Keratinocyte (primary cell): Measurements from ENCODE around the gene CNKSR3. TPM values are rescaled to one million over a fixed set of nuclear protein-coding genes. Genes with fewer than 3 reads are reported as not detected.
"Not testable (repeated sequence)": the region's sequence is repeated elsewhere in the genome, so short reads cannot be mapped to it uniquely, and the experiment has no call there.

Experiments
- DNase-seq: peaks from one replicate; pipeline ENCODE4 v3.0.0-alpha.2; 2011; ENCODE audit warnings: low read depth, missing footprints, low spot score
- FAIRE-seq: peaks from 2 replicates; lab custom pipeline; 2011; peaks lifted over from hg19 to GRCh38; lab: Jason Lieb, UNC
- H2AFZ ChIP-seq: 2 replicates; pipeline ENCODE4 v1.6.0; 2012; ENCODE audit warnings: low read length, control low read depth, inconsistent platforms; ENCODE audit not compliant: control insufficient read depth
- H3K27ac ChIP-seq: 2 replicates; pipeline ENCODE4 v1.5.1; 2011; ENCODE audit warnings: low read length; ENCODE audit not compliant: control insufficient read depth, insufficient read depth
- H3K27me3 ChIP-seq: 3 replicates; pipeline ENCODE4 v1.6.0; 2011; ENCODE audit warnings: low read length; ENCODE audit not compliant: control insufficient read depth, insufficient read depth; ENCODE audit errors: extremely low read depth
- H3K36me3 ChIP-seq, 2 experiments: 2 replicates in 1 of 2; 3 replicates in 1 of 2; pipeline ENCODE4 v1.5.1; 2011; ENCODE audit warnings: low read length in 2 of 2, mild to moderate bottlenecking in 1 of 2; ENCODE audit not compliant: control insufficient read depth in 2 of 2, insufficient read depth in 2 of 2; ENCODE audit errors: extremely low read depth in 1 of 2
- H3K4me1 ChIP-seq: 3 replicates; pipeline ENCODE4 v1.5.1; 2011; ENCODE audit warnings: low read length; ENCODE audit not compliant: control insufficient read depth, insufficient read depth; ENCODE audit errors: extremely low read depth
- H3K4me2 ChIP-seq: 3 replicates; pipeline ENCODE4 v1.6.0; 2011; ENCODE audit warnings: low read depth, low read length; ENCODE audit not compliant: control insufficient read depth, insufficient read depth; ENCODE audit errors: extremely low read depth
- H3K4me3 ChIP-seq, 3 experiments: fragments of 200-600 bp in 1 of 3; sonication (generic) in 1 of 3; 2 replicates in 2 of 3; 3 replicates in 1 of 3; pipeline ENCODE4 v1.5.1; 2011 to 2016; ENCODE audit warnings: low read length in 3 of 3, mild to moderate bottlenecking in 3 of 3, control low read depth in 2 of 3, inconsistent platforms in 1 of 3, low read depth in 1 of 3, mixed read lengths in 1 of 3, mixed run types in 1 of 3, moderate library complexity in 1 of 3; ENCODE audit not compliant: control insufficient read depth in 2 of 3, insufficient read depth in 2 of 3; ENCODE audit errors: extremely low read depth in 1 of 3
- H3K79me2 ChIP-seq: 2 replicates; pipeline ENCODE4 v1.6.0; 2012; ENCODE audit warnings: low read length; ENCODE audit not compliant: control insufficient read depth, insufficient read depth
- H3K9ac ChIP-seq: 3 replicates; pipeline ENCODE4 v1.6.0; 2011; ENCODE audit warnings: low read length; ENCODE audit not compliant: control insufficient read depth, insufficient read depth; ENCODE audit errors: extremely low read depth
- H3K9me1 ChIP-seq: 3 replicates; pipeline ENCODE4 v1.6.0; 2011; ENCODE audit warnings: low read length; ENCODE audit not compliant: control insufficient read depth, insufficient read depth; ENCODE audit errors: extremely low read depth
- H3K9me3 ChIP-seq: 2 replicates; pipeline ENCODE4 v1.5.1; 2012; ENCODE audit warnings: low read depth, low read length; ENCODE audit not compliant: control insufficient read depth
- H4K20me1 ChIP-seq: 3 replicates; pipeline ENCODE4 v1.6.0; 2011; ENCODE audit warnings: low read length; ENCODE audit not compliant: control insufficient read depth, insufficient read depth; ENCODE audit errors: extremely low read depth
- EZH2 ChIP-seq: IDR thresholded peaks from one replicate; pipeline ENCODE4 v1.6.1; 2012; ENCODE audit warnings: inconsistent platforms, mild to moderate bottlenecking, low read length, moderate library complexity
- dilution Hi-C: fragments of 300-500 bp; cut with MboI; formaldehyde crosslinking; loops from one replicate; pipeline ENCODE4 v1.7.0; 2020; ENCODE audit warnings: low sequenced_read_pairs; ENCODE audit not compliant: extremely low pct_ligation_motif_present
- polyA plus RNA-seq, 5 experiments: library from polyadenylated mRNA; depleted of rRNA in 3 of 5; stranded (reverse) in 3 of 5; stranded (forward) in 1 of 5; unstranded in 1 of 5; fragments of >200 nt; gene quantifications; 1 replicate in 1 of 5; 2 replicates in 3 of 5; 3 replicates in 1 of 5; pipeline versions ENCODE4 v1.2.1 to v1.2.3, GENCODE V29; 2011 to 2012; ENCODE audit warnings: missing spikeins in 2 of 5, low read depth in 1 of 5, low replicate concordance in 1 of 5
- TF ChIP-seq, protein P1 (sequence below), 3 experiments: IDR thresholded peaks in 1 of 3; conservative IDR thresholded peaks in 1 of 3; optimal IDR thresholded peaks in 1 of 3; 2 replicates in 2 of 3; 3 replicates in 1 of 3; pipeline versions ENCODE3 to v1.5.1; 2011; ENCODE audit warnings: low read length in 3 of 3, mild to moderate bottlenecking in 3 of 3, moderate library complexity in 2 of 3, control low read depth in 1 of 3, inconsistent platforms in 1 of 3; ENCODE audit not compliant: insufficient read depth in 2 of 3; ENCODE audit errors: extremely low read depth in 1 of 3

The CNKSR3 gene
- polyA plus RNA-seq, 1 donor (not counting 4 experiments of a cell fraction or from before 2014, with no cell fraction given): 2.0 TPM

DNA sequence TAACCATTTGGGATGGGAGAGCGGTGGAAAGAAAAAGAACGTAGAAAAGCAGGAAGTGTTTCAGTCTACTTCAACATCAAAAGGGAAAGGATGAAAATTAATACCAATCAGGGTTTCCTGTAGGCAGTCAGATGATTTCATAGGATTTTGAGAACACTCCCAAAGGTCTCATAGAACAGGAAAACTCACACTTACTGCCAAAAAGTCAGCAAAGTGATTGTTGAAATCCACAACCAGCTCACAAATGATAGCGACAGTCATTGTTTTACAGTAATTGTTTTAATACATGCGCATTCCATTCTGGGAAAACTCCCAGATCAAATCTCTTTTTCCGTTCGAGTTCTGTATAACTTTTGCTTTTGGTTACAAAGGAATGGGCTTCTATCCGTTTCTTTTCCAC, 5.3 kb upstream of the CNKSR3 start:
- H3K4me2 ChIP-seq: peak overlapping the region; percentile 17
- no peak overlapping the region for H3K27ac ChIP-seq
- H3K27me3 ChIP-seq: no peaks in the 10 kb centered on the region
- DNase-seq (no peak), FAIRE-seq (no peak)
- no peak overlapping the region for H3K4me3 ChIP-seq
- no peaks in the 10 kb centered on the region for H3K79me2 ChIP-seq
- no peaks in the 10 kb centered on the region for H3K36me3 ChIP-seq
- no peak overlapping the region for H3K9ac ChIP-seq
- dilution Hi-C loops: no loop called here
- no peaks in the 10 kb centered on the region for H3K9me3 ChIP-seq
- TF ChIP-seq EZH2: no peak
- TF ChIP-seq, protein P1, sequence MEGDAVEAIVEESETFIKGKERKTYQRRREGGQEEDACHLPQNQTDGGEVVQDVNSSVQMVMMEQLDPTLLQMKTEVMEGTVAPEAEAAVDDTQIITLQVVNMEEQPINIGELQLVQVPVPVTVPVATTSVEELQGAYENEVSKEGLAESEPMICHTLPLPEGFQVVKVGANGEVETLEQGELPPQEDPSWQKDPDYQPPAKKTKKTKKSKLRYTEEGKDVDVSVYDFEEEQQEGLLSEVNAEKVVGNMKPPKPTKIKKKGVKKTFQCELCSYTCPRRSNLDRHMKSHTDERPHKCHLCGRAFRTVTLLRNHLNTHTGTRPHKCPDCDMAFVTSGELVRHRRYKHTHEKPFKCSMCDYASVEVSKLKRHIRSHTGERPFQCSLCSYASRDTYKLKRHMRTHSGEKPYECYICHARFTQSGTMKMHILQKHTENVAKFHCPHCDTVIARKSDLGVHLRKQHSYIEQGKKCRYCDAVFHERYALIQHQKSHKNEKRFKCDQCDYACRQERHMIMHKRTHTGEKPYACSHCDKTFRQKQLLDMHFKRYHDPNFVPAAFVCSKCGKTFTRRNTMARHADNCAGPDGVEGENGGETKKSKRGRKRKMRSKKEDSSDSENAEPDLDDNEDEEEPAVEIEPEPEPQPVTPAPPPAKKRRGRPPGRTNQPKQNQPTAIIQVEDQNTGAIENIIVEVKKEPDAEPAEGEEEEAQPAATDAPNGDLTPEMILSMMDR (optimal IDR thresholded peaks at IDR 0.05 in 1 of 3, IDR thresholded peaks at IDR 0.05 in 1 of 3, conservative IDR thresholded peaks at IDR 0.05 in 1 of 3; ENCODE audit: extremely low read depth in 1 of 3, insufficient read depth in 2 of 3, low read length in 3 of 3): no peak
- H3K4me1 ChIP-seq: peaks cover 3% of the 10 kb centered on the region
- peak overlapping the region; percentile 51 for H2AFZ ChIP-seq
- no peaks in the 10 kb centered on the region for H4K20me1 ChIP-seq
- H3K9me1 ChIP-seq: no peaks in the 10 kb centered on the region

DNA sequence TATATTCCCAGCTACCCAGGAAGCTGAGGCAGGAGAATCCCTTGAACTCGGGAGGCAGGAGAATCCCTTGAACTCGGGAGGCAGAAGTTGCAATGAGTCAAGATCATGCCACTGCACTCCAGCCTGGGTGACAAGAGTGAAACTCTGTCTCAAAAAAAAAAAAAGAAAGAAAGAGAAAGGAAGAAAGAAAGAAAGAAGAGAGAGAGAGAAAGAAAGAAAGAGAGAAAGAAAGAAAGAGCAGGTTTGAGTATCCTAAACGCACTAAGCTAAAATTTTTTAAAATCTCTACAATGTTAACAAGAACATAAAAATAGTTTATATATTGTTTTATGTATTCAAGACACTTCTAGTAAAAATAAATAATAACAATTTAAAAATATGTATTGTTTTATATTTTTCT, 4.6 kb upstream of the CNKSR3 start:
- H3K79me2 ChIP-seq, H3K27ac ChIP-seq, H3K4me2 ChIP-seq, H2AFZ ChIP-seq, FAIRE-seq, H3K4me1 ChIP-seq, H3K27me3 ChIP-seq, DNase-seq, H3K9me3 ChIP-seq, H3K4me3 ChIP-seq, H4K20me1 ChIP-seq, H3K9ac ChIP-seq, dilution Hi-C loops, H3K36me3 ChIP-seq, H3K9me1 ChIP-seq: not testable (repeated sequence)

DNA sequence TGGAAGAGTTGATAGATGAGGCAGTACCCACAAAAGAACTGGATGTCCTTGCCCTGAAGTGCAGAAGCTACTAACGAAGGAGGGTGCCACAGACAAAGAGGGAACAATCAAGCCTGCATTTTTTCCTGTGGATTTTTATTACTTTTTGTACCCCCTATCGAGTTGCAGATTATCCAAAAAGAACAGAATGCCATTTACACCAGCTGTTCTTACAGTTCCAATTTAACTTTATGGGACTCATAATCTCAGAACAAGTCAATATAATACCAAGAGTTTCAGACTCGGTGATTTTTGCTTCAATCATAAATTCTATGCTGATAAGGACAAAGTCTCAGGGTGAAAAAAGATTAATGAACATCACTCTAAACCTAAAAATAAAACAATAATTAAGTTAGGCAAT, 4.0 kb upstream of the CNKSR3 start:
- DNase-seq (no peak), FAIRE-seq (no peak)
- Histone ChIP-seq H2AFZ (no peak overlapping the region), H3K36me3 (no peaks in the 10 kb centered on the region), H3K9ac (no peak overlapping the region), H3K4me1 (peaks cover 3% of the 10 kb centered on the region), H3K9me1 (no peaks in the 10 kb centered on the region), H4K20me1 (no peaks in the 10 kb centered on the region), H3K27ac (no peak overlapping the region), H3K4me2 (no peak overlapping the region), H3K27me3 (no peaks in the 10 kb centered on the region), H3K9me3 (no peaks in the 10 kb centered on the region), H3K79me2 (peaks cover 1% of the 10 kb centered on the region), H3K4me3 (no peak overlapping the region)
- TF ChIP-seq EZH2: no peak
- TF ChIP-seq, protein P1 (optimal IDR thresholded peaks at IDR 0.05 in 1 of 3, IDR thresholded peaks at IDR 0.05 in 1 of 3, conservative IDR thresholded peaks at IDR 0.05 in 1 of 3; ENCODE audit: extremely low read depth in 1 of 3, insufficient read depth in 2 of 3, low read length in 3 of 3): no peak
- dilution Hi-C loops: no loop called here
